GM19043 (cell line): ENCODE results near the gene PSG7.
"Not testable (repeated sequence)": the region's sequence is repeated elsewhere in the genome, so short reads cannot be mapped to it uniquely, and the experiment has no call there.

Experiments
- ATAC-seq: cut with Tn5 transposase; IDR thresholded peaks from one replicate; pipeline ENCODE4 v1.9.1; 2021; ENCODE audit warnings: low read depth; ENCODE audit not compliant: unreplicated experiment

The PSG7 gene

GRCh38 chr19:42874136-42874535 lies 62.9 kb downstream of the PSG7 start:
- ATAC-seq: not testable (repeated sequence)
